HepG2 (cell line): ENCODE data around the gene BAHCC1. TPM values are rescaled to one million over a fixed set of nuclear protein-coding genes. Genes with fewer than 3 reads are reported as not detected.

Experiments
- ATAC-seq: fragments of 200-7000 bp; cut with Tn5 transposase; 3 replicates; pipeline ENCODE4 v1.9.1; 2020; ENCODE audit warnings: mild to moderate bottlenecking, moderate library complexity
- BruUV-seq: library from RNA; stranded (reverse); fragments of 400-500 nt; replicated peaks from 2 replicates; lab custom pipeline; 2021; lab: Mats Ljungman, UMichigan
- CTCF ChIA-PET: fragments of 300-600 bp; formaldehyde crosslinking; extraction: SDS; loops from one replicate; lab custom pipeline; 2021; ENCODE audit warnings: low total read pairs, inconsistent platforms, low intra/inter-chr PET ratio; lab: Yijun Ruan, JAX
- POLR2A ChIA-PET: fragments of 350-600 bp; sonication (Branson Sonifier 250); formaldehyde crosslinking; loops from one replicate; lab custom pipeline; 2020; ENCODE audit warnings: antibody characterized with exemption, inconsistent platforms; lab: Yijun Ruan, JAX
- DNase-seq: peaks from one replicate; pipeline ENCODE4 v3.0.0-alpha.2; 2015; ENCODE audit warnings: low spot score
- FAIRE-seq: peaks from 3 replicates; lab custom pipeline; 2011; peaks lifted over from hg19 to GRCh38; lab: Jason Lieb, UNC
- H2AFZ ChIP-seq: one replicate; pipeline ENCODE4 v1.6.1; 2011; ENCODE audit warnings: low read length, inconsistent platforms
- H3K27ac ChIP-seq: fragments of 300-600 bp; 3 replicates; pipeline ENCODE4 v1.8.0; 2011; ENCODE audit warnings: mixed run types, mild to moderate bottlenecking, mixed read lengths, low read length, inconsistent platforms; ENCODE audit not compliant: insufficient read depth; ENCODE audit errors: extremely low read length
- H3K27me3 ChIP-seq, 2 experiments: fragments of 200-600 bp in 1 of 2; 2 replicates in 1 of 2; 3 replicates in 1 of 2; pipeline versions ENCODE4 v1.6.0 to v1.8.0; 2011; ENCODE audit warnings: low read length in 2 of 2, mild to moderate bottlenecking in 2 of 2, moderate library complexity in 2 of 2, inconsistent platforms in 1 of 2; ENCODE audit not compliant: insufficient read depth in 2 of 2, control insufficient read depth in 1 of 2
- H3K36me3 ChIP-seq, 2 experiments: fragments of 200-600 bp in 1 of 2; replicated peaks in 1 of 2; 2 replicates in 1 of 2; 3 replicates in 1 of 2; pipeline versions ENCODE4 v1.5.1 to v1.8.0; 2011; ENCODE audit warnings: low read length in 2 of 2, inconsistent platforms in 1 of 2; ENCODE audit not compliant: insufficient read depth in 2 of 2, control insufficient read depth in 1 of 2
- H3K4me1 ChIP-seq: 2 replicates; pipeline ENCODE4 v1.5.1; 2012; ENCODE audit warnings: low read length, inconsistent platforms; ENCODE audit not compliant: insufficient read depth
- H3K4me2 ChIP-seq: 2 replicates; pipeline ENCODE4 v1.6.0; 2011; ENCODE audit warnings: low read depth, low read length, inconsistent platforms
- H3K4me3 ChIP-seq, 3 experiments: fragments of 200-600 bp in 1 of 3; sonication (generic), shearing (Covaris generic) in 1 of 3; replicated peaks in 1 of 3; 2 replicates each; pipeline ENCODE4 v1.5.1; 2011 to 2016; ENCODE audit warnings: low read length in 3 of 3, inconsistent platforms in 2 of 3, low read depth in 2 of 3, mild to moderate bottlenecking in 2 of 3, control low read depth in 1 of 3, mixed read lengths in 1 of 3; ENCODE audit not compliant: insufficient read depth in 1 of 3
- H3K79me2 ChIP-seq: one replicate; pipeline ENCODE4 v1.6.1; 2011; ENCODE audit warnings: low read length, inconsistent platforms; ENCODE audit not compliant: insufficient read depth
- H3K9ac ChIP-seq: 2 replicates; pipeline ENCODE4 v1.6.0; 2011; ENCODE audit warnings: mild to moderate bottlenecking, low read depth, low read length, inconsistent platforms; ENCODE audit not compliant: insufficient read depth
- H3K9me3 ChIP-seq: 2 replicates; pipeline ENCODE4 v1.5.1; 2012; ENCODE audit warnings: mild to moderate bottlenecking, low read length
- H4K20me1 ChIP-seq: 2 replicates; pipeline ENCODE4 v1.6.0; 2011; ENCODE audit warnings: inconsistent platforms, mild to moderate bottlenecking, low read length, moderate library complexity; ENCODE audit not compliant: insufficient read depth
- DRAP1 ChIP-seq: IDR thresholded peaks from 2 replicates; pipeline ENCODE4 v1.6.1; 2016; ENCODE audit warnings: missing genetic modification reagents, missing compliant biosample characterization
- ESRRA ChIP-seq: sonication (generic); formaldehyde crosslinking; IDR thresholded peaks from 2 replicates; pipeline ENCODE4 v1.5.1; 2020; ENCODE audit warnings: mild to moderate bottlenecking, low read depth, missing genetic modification reagents
- HES4 ChIP-seq: sonication (generic); formaldehyde crosslinking; IDR thresholded peaks from 2 replicates; pipeline ENCODE4 v1.9.0; 2021; ENCODE audit warnings: mild to moderate bottlenecking, missing genetic modification reagents, borderline replicate concordance
- HMG20A ChIP-seq: IDR thresholded peaks from 2 replicates; pipeline ENCODE4 v1.6.1; 2016; ENCODE audit warnings: borderline replicate concordance
- HOXA9 ChIP-seq: sonication (generic); formaldehyde crosslinking; IDR thresholded peaks from 2 replicates; pipeline ENCODE4 v1.8.1; 2022; ENCODE audit warnings: missing genetic modification reagents, mild to moderate bottlenecking, moderate library complexity, borderline replicate concordance
- KDM5B ChIP-seq: sonication (generic); formaldehyde crosslinking; IDR thresholded peaks from 2 replicates; pipeline ENCODE4 v1.4.0; 2020; ENCODE audit warnings: missing genetic modification reagents, mild to moderate bottlenecking, borderline replicate concordance
- MTA1 ChIP-seq: sonication (generic); formaldehyde crosslinking; IDR thresholded peaks from 2 replicates; pipeline ENCODE4 v1.4.0; 2020; ENCODE audit warnings: missing genetic modification reagents, mild to moderate bottlenecking, borderline replicate concordance
- PAXIP1 ChIP-seq: sonication (generic); formaldehyde crosslinking; conservative IDR thresholded peaks from 2 replicates; pipeline ENCODE4 v1.4.0; 2020; ENCODE audit warnings: mild to moderate bottlenecking, missing genetic modification reagents, moderate library complexity
- RFX3 ChIP-seq: IDR thresholded peaks from 2 replicates; pipeline ENCODE4 v1.6.1; 2016; ENCODE audit warnings: missing biosample characterization, missing genetic modification reagents
- RFXAP ChIP-seq: sonication (generic); formaldehyde crosslinking; IDR thresholded peaks from 2 replicates; pipeline ENCODE4 v1.4.0; 2020; ENCODE audit warnings: missing genetic modification reagents, borderline replicate concordance
- TIGD3 ChIP-seq: sonication (generic); formaldehyde crosslinking; IDR thresholded peaks from 2 replicates; pipeline ENCODE4 v1.5.1; 2020; ENCODE audit warnings: mild to moderate bottlenecking, missing genetic modification reagents, borderline replicate concordance
- ZNF333 ChIP-seq: sonication (generic); formaldehyde crosslinking; IDR thresholded peaks from 2 replicates; pipeline ENCODE4 v1.4.0; 2020; ENCODE audit warnings: mild to moderate bottlenecking, missing genetic modification reagents, borderline replicate concordance
- ZNF367 ChIP-seq: sonication (generic); formaldehyde crosslinking; IDR thresholded peaks from 2 replicates; pipeline ENCODE4 v1.4.0; 2020; ENCODE audit warnings: missing genetic modification reagents, borderline replicate concordance
- ZNF629 ChIP-seq: sonication (generic); formaldehyde crosslinking; conservative IDR thresholded peaks from 2 replicates; pipeline ENCODE4 v1.5.0; 2020; ENCODE audit warnings: missing genetic modification reagents
- ZNF710 ChIP-seq: sonication (generic); formaldehyde crosslinking; IDR thresholded peaks from 2 replicates; pipeline ENCODE4 v1.5.0; 2020; ENCODE audit warnings: mild to moderate bottlenecking, missing genetic modification reagents, borderline replicate concordance
- ZNF788 ChIP-seq: sonication (generic); formaldehyde crosslinking; IDR thresholded peaks from 2 replicates; pipeline ENCODE4 v1.5.0; 2020; ENCODE audit warnings: mild to moderate bottlenecking, missing genetic modification reagents, borderline replicate concordance
- WGBS: methylation state at CpG from one replicate; pipeline ENCODE4 v1.1.6; 2017; ENCODE audit warnings: low lambda C conversion rate; 5-methylcytosine and 5-hydroxymethylcytosine counted together
- in situ Hi-C: cut with HindIII; loops from 2 replicates; pipeline ENCODE4 v1.10.0; 2017; ENCODE audit warnings: low pct_unique_long_range_greater_than_20kb; ENCODE audit not compliant: extremely low pct_ligation_motif_present
- intact Hi-C: fragments of 100-400 bp; cut with micrococcal nuclease; formaldehyde crosslinking; loops from one replicate; pipeline ENCODE4 v1.10.0; 2022; ENCODE audit not compliant: unreplicated experiment
- polyA plus RNA-seq, 8 experiments: library from polyadenylated mRNA; depleted of rRNA in 3 of 8; stranded (reverse) in 7 of 8; unstranded in 1 of 8; fragments of >200 nt; fragmentation: Illumina TruSeq in 4 of 8; extraction: Trizol in 4 of 8; gene quantifications; 2 replicates each; pipeline versions ENCODE4 v1.2.1 to v1.2.3, GENCODE V29; 2011 to 2016; ENCODE audit warnings: low read depth in 4 of 8, missing spikeins in 1 of 8, mixed read lengths in 1 of 8; ENCODE audit not compliant: insufficient read depth in 1 of 8
- total RNA-seq, 5 experiments: library from RNA; depleted of rRNA; stranded (reverse); fragments of >200 nt; fragmentation: Illumina TruSeq; extraction: Trizol; gene quantifications; 2 replicates each; pipeline ENCODE4 v1.2.3, GENCODE V29; 2016; ENCODE audit warnings: low read depth in 1 of 5

BAHCC1 gene
- total and polyA plus RNA-seq, 2 of the 13 experiments (the other 11 are each of a cell fraction or from before 2014, with no cell fraction given): 1.4 to 1.7 TPM

GRCh38 chr17:81515530-81516041 lies 120.3 kb downstream of the BAHCC1 start:
- H3K9me3 ChIP-seq: no peaks in the 10 kb centered on the region
- H3K27me3 ChIP-seq: peaks cover 0 to 11% of the 10 kb centered on the region in 2 experiments; a peak in 3 of 5 replicates
- WGBS: 62% methylated on average over 19 of the region's 19 CpGs
- CTCF ChIA-PET: no interaction called here
- ATAC-seq (no peak), DNase-seq (no peak), FAIRE-seq (no peak)
- POLR2A ChIA-PET: interaction anchor here (0.5 to 4.3 kb wide), 7 partner anchors 8 to 277 kb away, joined by 3 to 27 read pairs (median 3); partner anchors contain the start of genes FAAP100, NDUFAF8 and TEPSIN
- in situ Hi-C loops: no loop called here
- intact Hi-C loops: loop anchor here (10.0 kb wide), 1 partner anchor 121 kb away; the partner anchor contains the start of gene BAHCC1
- peaks cover 20% of the 10 kb centered on the region for H3K79me2 ChIP-seq
- H2AFZ ChIP-seq: no peak overlapping the region
- peaks cover 18% of the 10 kb centered on the region for H4K20me1 ChIP-seq
- peak overlapping the region; percentile 97 for H3K4me2 ChIP-seq
- peaks cover 9 to 16% of the 10 kb centered on the region in 2 experiments for H3K36me3 ChIP-seq
- H3K9ac ChIP-seq: peak overlapping the region; percentile 99; the same call in 1 of the 2 replicates
- H3K4me3 ChIP-seq: peak overlapping the region; percentile 54 to 88 (median 75)
- peak overlapping the region; percentile 43 for H3K27ac ChIP-seq
- H3K4me1 ChIP-seq: peaks cover 55% of the 10 kb centered on the region
- no TSS peak for BruUV-seq
- TF ChIP-seq TIGD3 (CRISPR knock-in tag): 0 out of 2 replicates have a peak, but pooled peaks have one; percentile 49
- TF ChIP-seq HMG20A (CRISPR knock-in tag): no peak
- no peak for TF ChIP-seq ESRRA (CRISPR knock-in tag)
- TF ChIP-seq ZNF367: no peak
- TF ChIP-seq HES4 (CRISPR knock-in tag): peak; percentile 47; the same call in 1 of the 2 replicates
- TF ChIP-seq MTA1: 0 out of 2 replicates have a peak, but pooled peaks have one; percentile 3
- TF ChIP-seq ZNF710 (CRISPR knock-in tag): peak; percentile 5; the same call in 1 of the 2 replicates
- 0 out of 2 replicates have a peak, but pooled peaks have one; percentile 13 for TF ChIP-seq ZNF788 (CRISPR knock-in tag)
- TF ChIP-seq KDM5B (CRISPR knock-in tag): no peak
- TF ChIP-seq DRAP1: no peak
- TF ChIP-seq ZNF629 (CRISPR knock-in tag): no peak
- TF ChIP-seq PAXIP1: peak; percentile 3; the same call in 1 of the 2 replicates
- 0 out of 2 replicates have a peak, but pooled peaks have one; percentile 5 for TF ChIP-seq ZNF333 (CRISPR knock-in tag)
- no peak for TF ChIP-seq RFXAP
- no peak for TF ChIP-seq RFX3
- no peak for TF ChIP-seq HOXA9
